K562 (cell line): ENCODE data around the gene PDE2A. TPM values are rescaled to one million over a fixed set of nuclear protein-coding genes. Genes with fewer than 3 reads are reported as not detected.

Experiments used
- ATAC-seq: fragments of 200-7000 bp; cut with Tn5 transposase; 3 replicates; pipeline ENCODE4 v1.9.1; 2020; ENCODE audit warnings: moderate library complexity
- BruUV-seq: library from RNA; stranded (reverse); fragments of 400-500 nt; replicated peaks from 2 replicates; lab custom pipeline; 2021; lab: Mats Ljungman, UMichigan
- CTCF ChIA-PET: fragments of 300-600 bp; formaldehyde crosslinking; extraction: SDS; loops from one replicate; lab custom pipeline; 2021; ENCODE audit warnings: low intra/inter-chr PET ratio; lab: Yijun Ruan, JAX
- POLR2A ChIA-PET: fragments of 300-600, 350-650 bp; sonication (Branson Sonifier 250); formaldehyde crosslinking; extraction: SDS; loops from one replicate; lab custom pipeline; 2021; ENCODE audit warnings: antibody characterized with exemption, inconsistent platforms; lab: Yijun Ruan, JAX
- DNase-seq, 4 experiments: peaks; one replicate each; pipeline versions ENCODE4 v3.0.0 to v3.0.0-alpha.2; 2011 to 2018; ENCODE audit warnings: low spot score in 3 of 4, mixed read lengths in 3 of 4; ENCODE audit errors: extremely low read depth in 1 of 4
- FAIRE-seq: peaks from 2 replicates; lab custom pipeline; 2011; peaks lifted over from hg19 to GRCh38; lab: Jason Lieb, UNC
- H2AFZ ChIP-seq: 2 replicates; pipeline ENCODE4 v1.6.0; 2011; ENCODE audit warnings: low read depth, low read length, control low read depth, inconsistent platforms
- H3K27ac ChIP-seq: fragments of 200-600 bp; 3 replicates; pipeline ENCODE4 v1.8.0; 2011; ENCODE audit warnings: low read depth, mild to moderate bottlenecking, control low read depth, inconsistent platforms, low read length, moderate library complexity, mixed read lengths; ENCODE audit errors: extremely low read depth
- H3K27me3 ChIP-seq, 2 experiments: fragments of 300-600 bp in 1 of 2; 2 replicates in 1 of 2; 3 replicates in 1 of 2; pipeline versions ENCODE4 v1.6.0 to v1.8.0; 2011; ENCODE audit warnings: inconsistent platforms in 2 of 2, low read length in 2 of 2, mild to moderate bottlenecking in 1 of 2, mixed read lengths in 1 of 2, moderate library complexity in 1 of 2; ENCODE audit not compliant: control insufficient read depth in 2 of 2, insufficient read depth in 2 of 2
- H3K36me3 ChIP-seq: fragments of 300-600 bp; 3 replicates; pipeline ENCODE4 v1.8.0; 2011; ENCODE audit warnings: mild to moderate bottlenecking, low read length, inconsistent platforms; ENCODE audit not compliant: control insufficient read depth, insufficient read depth
- H3K4me1 ChIP-seq, 2 experiments: fragments of 200-600 bp in 1 of 2; replicated peaks in 1 of 2; 2 replicates in 1 of 2; 3 replicates in 1 of 2; pipeline versions ENCODE4 v1.5.1 to v1.8.0; 2011; ENCODE audit warnings: inconsistent platforms in 2 of 2, low read length in 2 of 2, mild to moderate bottlenecking in 1 of 2, mixed read lengths in 1 of 2, moderate library complexity in 1 of 2; ENCODE audit not compliant: control insufficient read depth in 2 of 2, insufficient read depth in 2 of 2
- H3K4me2 ChIP-seq: 2 replicates; pipeline ENCODE4 v1.6.1; 2011; ENCODE audit warnings: low read length, control low read depth, inconsistent platforms, mixed read lengths; ENCODE audit not compliant: insufficient read depth
- H3K4me3 ChIP-seq: fragments of 200-600 bp; sonication (generic), shearing (Covaris generic); 2 replicates; pipeline ENCODE4 v1.5.1; 2016; ENCODE audit warnings: control low read depth, inconsistent platforms
- H3K79me2 ChIP-seq: fragments of 200-600 bp; 3 replicates; pipeline ENCODE4 v1.8.0; 2011; ENCODE audit warnings: low read length, inconsistent platforms; ENCODE audit not compliant: control insufficient read depth, insufficient read depth
- H3K9ac ChIP-seq, 2 experiments: 2 replicates each; pipeline versions ENCODE4 v1.6.0 to v1.6.1; 2011; ENCODE audit warnings: low read depth in 2 of 2, low read length in 2 of 2, control low read depth in 1 of 2, inconsistent platforms in 1 of 2, mild to moderate bottlenecking in 1 of 2, mixed read lengths in 1 of 2; ENCODE audit not compliant: insufficient read depth in 1 of 2
- H3K9me1 ChIP-seq: one replicate; pipeline ENCODE4 v1.6.0; 2011; ENCODE audit warnings: inconsistent platforms, mild to moderate bottlenecking, low read length, moderate library complexity; ENCODE audit not compliant: control insufficient read depth, insufficient read depth
- H3K9me3 ChIP-seq: replicated peaks from 2 replicates; pipeline ENCODE4 v1.5.1; 2011; ENCODE audit warnings: low read depth, low read length, inconsistent platforms; ENCODE audit not compliant: control insufficient read depth, insufficient read depth
- H4K20me1 ChIP-seq: replicated peaks from 2 replicates; pipeline ENCODE4 v1.6.1; 2011; ENCODE audit warnings: low read length, inconsistent platforms, mixed read lengths; ENCODE audit not compliant: control insufficient read depth, insufficient read depth
- BCOR ChIP-seq: fragments of 450-650 bp; IDR thresholded peaks from 2 replicates; pipeline ENCODE4 v1.6.1; 2016
- KDM1A ChIP-seq, 2 experiments: fragments of 450-650 bp; IDR thresholded peaks; 2 replicates each; pipeline ENCODE4 v1.6.1; 2016; ENCODE audit warnings: mild to moderate bottlenecking in 2 of 2
- PTTG1 ChIP-seq: fragments of 450-650 bp; IDR thresholded peaks from 2 replicates; pipeline ENCODE4 v1.6.1; 2016; ENCODE audit warnings: low read depth, mild to moderate bottlenecking, missing genetic modification characterization, missing compliant biosample characterization
- RBM25 ChIP-seq: fragments of 200-400 bp; formaldehyde crosslinking; IDR thresholded peaks from 2 replicates; pipeline ENCODE4 v1.6.1; 2018; ENCODE audit warnings: low read length, low read depth, moderate library complexity; ENCODE audit not compliant: severe bottlenecking
- ZFP36 ChIP-seq: fragments of 150-350 bp; IDR thresholded peaks from 2 replicates; pipeline ENCODE4 v1.6.1; 2018; ENCODE audit warnings: low read length, low read depth; ENCODE audit not compliant: partially characterized antibody
- ZNF280A ChIP-seq: fragments of 450-650 bp; IDR thresholded peaks from 2 replicates; pipeline ENCODE4 v1.6.1; 2018; ENCODE audit warnings: mild to moderate bottlenecking, low read depth; ENCODE audit not compliant: partially characterized antibody
- WGBS: fragments of 100-300 bp; shearing (Covaris generic); methylation state at CpG from one replicate; pipeline ENCODE4 v1.1.6; 2016; ENCODE audit warnings: low coverage, mixed read lengths; ENCODE audit not compliant: insufficient coverage; ENCODE audit errors: missing lambda C conversion rate; 5-methylcytosine and 5-hydroxymethylcytosine counted together
- in situ Hi-C: fragments of 300-500 bp; cut with MboI; formaldehyde crosslinking; loops from 4 replicates; pipeline ENCODE4 v1.15.0; 2018; ENCODE audit warnings: inconsistent platforms, mixed read lengths
- intact Hi-C: fragments of 100-400 bp; cut with micrococcal nuclease; formaldehyde crosslinking; loops from 2 replicates; pipeline ENCODE4 v1.14.2; 2022
- polyA plus RNA-seq, 8 experiments: library from polyadenylated mRNA; depleted of rRNA in 4 of 8; stranded (reverse) in 5 of 8; unstranded in 3 of 8; fragments of >200 nt; fragmentation: Nextera tagmentation in 2 of 8; fragmentation: Illumina TruSeq in 1 of 8; extraction: Ambion mirVana in 2 of 8; extraction: Trizol in 1 of 8; gene quantifications; 2 replicates each; pipeline versions ENCODE4 v1.2.1 to v1.2.3, GENCODE V29; 2011 to 2014; ENCODE audit warnings: inconsistent platforms in 1 of 8, missing spikeins in 1 of 8
- total RNA-seq, 7 experiments: library from RNA; depleted of rRNA in 6 of 7; stranded (reverse); fragments of >200 nt in 6 of 7; fragmentation: Illumina TruSeq in 2 of 7; extraction: Trizol in 2 of 7; gene quantifications; 2 replicates each; pipeline versions ENCODE4 v1.2.1 to v1.2.3, GENCODE V29; 2011 to 2021; ENCODE audit warnings: low replicate concordance in 1 of 7

The PDE2A gene
- total and polyA plus RNA-seq, 9 of the 15 experiments (the other 6 are each of a cell fraction or from before 2014, with no cell fraction given) = 0.07 to 15.2 (median 1.6) TPM; not detected in 1

GRCh38 chr11:72591023-72591422, 83.2 kb downstream of the PDE2A start:
- in situ Hi-C loops = no loop called here
- no peak overlapping the region for H3K9ac ChIP-seq
- ChIA-PET CTCF (interaction anchor here (1.6 kb wide), 1 partner anchor 93 kb away, joined by 7 read pairs; no protein-coding TSS in a partner anchor), POLR2A (interaction anchor here (0.6 to 1.4 kb wide), 2 partner anchors 16 to 25 kb away, joined by 3 to 4 read pairs; no protein-coding TSS in a partner anchor)
- FAIRE-seq = no peak
- ATAC-seq = no peak
- no peaks in the 10 kb centered on the region for H3K9me3 ChIP-seq
- intact Hi-C loops = no loop called here
- no peaks in the 10 kb centered on the region for H3K79me2 ChIP-seq
- 3% methylated on average over 5 of the region's 5 CpGs for WGBS
- H3K9me1 ChIP-seq = peaks cover 3% of the 10 kb centered on the region
- TF ChIP-seq ZNF280A (no peak), ZFP36 (peak; percentile 83), KDM1A (IDR thresholded peaks at IDR 0.05) (peak; percentile 24 to 44; a peak in 1 of 4 replicates), PTTG1 (tag) (no peak), RBM25 (peak; percentile 61), BCOR (peak; percentile 60; the same call in 1 of the 2 replicates)
- H2AFZ ChIP-seq = no peak overlapping the region
- no peak overlapping the region for H3K4me3 ChIP-seq
- peaks cover 24 to 84% of the 10 kb centered on the region in 2 experiments; a peak in 4 of 5 replicates for H3K27me3 ChIP-seq
- H4K20me1 ChIP-seq = peaks cover 44% of the 10 kb centered on the region
- no peak overlapping the region for H3K27ac ChIP-seq
- BruUV-seq = no TSS peak
- H3K36me3 ChIP-seq = no peaks in the 10 kb centered on the region
- H3K4me1 ChIP-seq = peaks cover 0 to 12% of the 10 kb centered on the region in 2 experiments; a peak in 2 of 5 replicates
- no peak overlapping the region for H3K4me2 ChIP-seq
- DNase-seq = no peak
